Stimulated activated CD8-positive, alpha-beta memory T cell treated with anti-CD3 and anti-CD28 coated beads, Interleukin-4, amount 100 ng/mL, for 24 hours (primary cell): ENCODE results near the gene FAM81B.
"Not testable (repeated sequence)": the region's sequence is repeated elsewhere in the genome, so short reads cannot be mapped to it uniquely, and the experiment has no call there.

Experiments used
- DNase-seq: peaks from one replicate; pipeline ENCODE4 v3.0.0-alpha.2; 2020; ENCODE audit warnings: low read depth

Gene FAM81B

GRCh38 chr5:95390812-95391492, at the start of gene FAM81B:
FAM81B (plus strand) TSS chr5:95391366; CDS start chr5:95391390, 24 bp downstream.
- no peak for DNase-seq

- not testable (repeated sequence) for DNase-seq
These were observed 49.7 kb upstream of the FAM81B start for GRCh38 chr5:95341444-95341843.

- no peak for DNase-seq
These were observed 43.6 kb upstream of the FAM81B start for GRCh38 chr5:95347506-95348120.

- no peak for DNase-seq
These were observed 40.5 kb upstream of the FAM81B start for GRCh38 chr5:95350631-95351030.

GRCh38 chr5:95352691-95353090, 38.5 kb upstream of the FAM81B start:
- DNase-seq: no peak

- no peak for DNase-seq
These were observed 32.8 kb upstream of the FAM81B start for GRCh38 chr5:95358320-95358719.

- no peak for DNase-seq
These were observed 32.3 kb upstream of the FAM81B start for GRCh38 chr5:95358848-95359247.

- not testable (repeated sequence) for DNase-seq
These were observed 30.5 kb upstream of the FAM81B start for GRCh38 chr5:95360667-95361066.

GRCh38 chr5:95365302-95366095, 25.7 kb upstream of the FAM81B start:
- no peak for DNase-seq

GRCh38 chr5:95369782-95370181, 21.4 kb upstream of the FAM81B start:
- no peak for DNase-seq

- no peak for DNase-seq
These were observed 17.1 kb upstream of the FAM81B start for GRCh38 chr5:95374061-95374460.

- DNase-seq: no peak
These were observed 15.6 kb upstream of the FAM81B start for GRCh38 chr5:95375591-95375990.

- no peak for DNase-seq
These were observed 12.0 kb upstream of the FAM81B start for GRCh38 chr5:95379133-95379532.

GRCh38 chr5:95380103-95380628, 11.0 kb upstream of the FAM81B start:
- no peak for DNase-seq

- no peak for DNase-seq
These were observed 8.4 kb upstream of the FAM81B start for GRCh38 chr5:95382801-95383200.

- DNase-seq: no peak
These were observed 6.5 kb upstream of the FAM81B start for GRCh38 chr5:95384485-95385213.

GRCh38 chr5:95385334-95385733, 5.8 kb upstream of the FAM81B start:
- no peak for DNase-seq

- DNase-seq: not testable (repeated sequence)
These were observed 799 bp downstream of the FAM81B start for GRCh38 chr5:95391965-95392364.

- DNase-seq: no peak
These were observed 1.5 kb downstream of the FAM81B start for GRCh38 chr5:95392593-95393182.

- DNase-seq: no peak
These were observed 2.1 kb downstream of the FAM81B start for GRCh38 chr5:95393279-95393678.

GRCh38 chr5:95398989-95399388, 7.8 kb downstream of the FAM81B start:
- no peak for DNase-seq

GRCh38 chr5:95401626-95402025, 10.5 kb downstream of the FAM81B start:
- DNase-seq: no peak
